ENCODE data around the gene PRKN. TPM values are rescaled to one million over a fixed set of nuclear protein-coding genes. Genes with fewer than 3 reads are reported as not detected.

The PRKN gene
- total RNA-seq, 2 donors from 2014 or later = 8.3 to 8.4 TPM

DNA sequence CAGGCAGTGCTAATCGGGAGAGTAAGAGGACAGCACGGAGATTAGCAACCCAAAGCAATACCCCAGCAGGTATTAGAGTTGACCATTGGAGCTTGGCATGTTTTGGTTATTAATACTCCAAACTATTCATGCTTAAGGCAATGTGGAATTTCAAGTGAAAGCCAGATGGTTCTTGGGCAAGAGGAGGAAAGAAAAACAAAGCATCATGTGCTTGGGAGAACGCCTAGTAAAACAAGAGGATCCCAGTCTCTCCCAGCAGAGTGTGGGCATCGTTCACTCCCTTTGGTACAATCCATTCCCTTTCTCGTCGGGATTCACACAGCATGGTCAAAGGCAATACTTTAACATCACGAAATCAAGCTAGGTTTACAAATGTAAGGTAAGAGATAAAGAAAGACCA, 349.8 kb downstream of the PRKN start:
- no peak overlapping the region for H3K4me3 Mint-ChIP-seq
- no peaks in the 10 kb centered on the region for H3K4me1 Mint-ChIP-seq
- no peak for ATAC-seq
- no peaks in the 10 kb centered on the region for H3K27me3 Mint-ChIP-seq
- H3K27ac Mint-ChIP-seq = no peak overlapping the region
- no peaks in the 10 kb centered on the region for H3K9me3 ChIP-seq (ENCODE audit: control insufficient read depth, low read length, poor library complexity, severe bottlenecking)
- DNase-seq = no peak
- H3K36me3 Mint-ChIP-seq (ENCODE audit: low read depth) = no peaks in the 10 kb centered on the region

DNA sequence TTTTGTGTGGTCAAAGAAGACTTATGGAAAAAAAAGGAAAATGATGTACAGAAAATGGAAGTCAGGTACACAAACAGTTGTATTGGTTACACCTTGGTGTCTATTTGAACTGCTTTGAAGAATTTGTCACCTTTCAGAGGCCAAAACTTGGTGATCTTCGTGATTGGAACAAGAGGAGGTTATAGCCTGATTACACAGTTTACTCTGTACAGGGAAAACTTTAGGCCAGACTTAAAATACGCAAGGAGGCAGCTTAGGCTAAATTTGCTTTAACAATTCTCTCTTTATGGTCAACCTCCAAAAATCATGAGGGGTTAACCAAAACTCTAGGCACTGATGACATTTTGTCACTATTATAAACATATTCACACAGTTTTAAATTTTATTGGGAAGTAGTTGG, 353.7 kb downstream of the PRKN start:
- ATAC-seq (no peak), DNase-seq (no peak)
- H3K4me3 Mint-ChIP-seq = no peak overlapping the region
- no peaks in the 10 kb centered on the region for H3K9me3 ChIP-seq (ENCODE audit: control insufficient read depth, low read length, poor library complexity, severe bottlenecking)
- no peak overlapping the region for H3K27ac Mint-ChIP-seq
- no peaks in the 10 kb centered on the region for H3K4me1 Mint-ChIP-seq
- no peaks in the 10 kb centered on the region for H3K27me3 Mint-ChIP-seq
- no peaks in the 10 kb centered on the region for H3K36me3 Mint-ChIP-seq (ENCODE audit: low read depth)

DNA sequence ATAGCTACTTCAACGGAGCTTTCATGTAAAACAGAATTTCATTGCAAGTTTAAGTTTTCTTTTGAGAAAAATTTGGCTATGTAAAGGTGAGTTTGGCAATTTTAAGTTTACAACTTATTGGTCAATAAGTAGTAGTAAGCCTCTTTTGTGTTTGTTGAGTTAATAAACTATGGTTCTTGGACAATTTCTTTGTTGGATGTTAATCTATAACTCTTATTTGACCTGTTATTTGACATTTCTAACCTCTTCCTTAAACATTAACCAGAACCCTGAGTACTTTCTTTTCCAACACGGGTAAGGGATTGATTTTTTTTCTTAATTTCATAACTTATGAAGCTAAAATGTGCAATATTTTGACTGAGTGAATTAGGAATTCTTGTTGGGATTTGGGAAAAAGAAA, 354.4 kb downstream of the PRKN start:
- no peak for ATAC-seq
- Mint-ChIP-seq H3K4me3 (no peak overlapping the region), H3K27ac (no peak overlapping the region), H3K4me1 (no peaks in the 10 kb centered on the region), H3K36me3 (ENCODE audit: low read depth) (no peaks in the 10 kb centered on the region), H3K27me3 (no peaks in the 10 kb centered on the region)
- no peaks in the 10 kb centered on the region for H3K9me3 ChIP-seq (ENCODE audit: control insufficient read depth, low read length, poor library complexity, severe bottlenecking)
- no peak for DNase-seq

DNA sequence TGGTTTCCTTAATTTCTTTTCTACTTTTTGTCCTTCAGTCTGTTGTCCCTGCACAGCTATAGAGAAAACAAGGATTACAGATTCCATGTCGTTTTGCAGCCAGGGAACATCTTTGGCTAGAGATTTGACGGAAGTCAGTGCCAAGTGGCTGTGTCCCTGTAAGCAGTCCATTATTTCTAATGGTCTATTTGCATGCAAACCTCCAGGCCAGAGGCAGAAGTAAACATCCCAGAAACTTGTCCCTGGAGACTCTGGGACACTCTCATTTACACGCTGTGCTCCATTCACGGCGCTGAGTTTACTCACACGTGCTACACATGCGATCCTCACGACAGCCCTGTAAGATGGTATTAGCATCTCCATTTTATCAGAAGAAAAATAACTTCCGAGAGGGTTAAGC, 355.5 kb downstream of the PRKN start:
- Mint-ChIP-seq H3K27ac (no peak overlapping the region), H3K4me3 (no peak overlapping the region), H3K36me3 (ENCODE audit: low read depth) (no peaks in the 10 kb centered on the region), H3K4me1 (no peaks in the 10 kb centered on the region), H3K27me3 (no peaks in the 10 kb centered on the region)
- H3K9me3 ChIP-seq (ENCODE audit: control insufficient read depth, low read length, poor library complexity, severe bottlenecking) = no peaks in the 10 kb centered on the region
- no peak for DNase-seq
- no peak for ATAC-seq

DNA sequence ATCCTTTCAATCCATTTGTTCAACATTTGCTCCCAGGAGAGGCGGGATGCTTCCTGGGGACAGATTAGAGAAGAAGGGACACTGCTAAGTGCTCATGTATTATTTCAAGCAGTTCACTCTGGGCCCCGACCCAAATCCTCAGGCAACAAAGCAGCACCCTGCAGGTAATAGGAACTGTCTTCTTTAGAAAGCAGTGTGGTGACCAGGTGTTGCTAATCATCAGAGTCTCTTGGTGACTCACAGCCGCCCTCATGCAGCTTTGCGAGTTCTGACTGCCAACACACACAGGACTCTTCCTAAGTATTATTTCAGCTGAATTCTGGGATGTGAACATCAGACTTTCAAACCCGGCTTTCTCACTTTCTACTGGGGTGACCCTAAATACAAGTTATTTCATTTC, 356.4 kb downstream of the PRKN start:
- Mint-ChIP-seq H3K4me1 (no peaks in the 10 kb centered on the region), H3K27ac (no peak overlapping the region)
- ATAC-seq = no peak

DNA sequence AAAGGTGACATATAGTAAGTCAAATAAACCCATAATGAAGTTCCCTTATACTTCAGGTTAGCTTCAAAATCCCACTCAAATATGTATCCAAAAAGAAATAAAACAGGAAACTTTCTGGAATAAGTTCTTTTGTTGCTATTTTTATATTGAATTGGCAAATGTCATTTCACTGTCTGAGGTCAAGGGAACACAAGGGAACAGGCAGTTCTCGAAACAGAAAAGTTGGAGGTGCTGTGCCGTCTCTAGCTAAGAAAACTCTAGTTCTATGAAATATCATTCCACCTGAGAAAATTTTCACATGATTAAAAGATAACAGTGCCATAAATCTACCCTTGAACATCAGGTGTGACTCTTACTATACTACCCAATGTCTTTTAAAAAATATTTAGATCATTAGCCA, 358.5 kb downstream of the PRKN start:
- DNase-seq = no peak
- no peaks in the 10 kb centered on the region for H3K9me3 ChIP-seq (ENCODE audit: control insufficient read depth, low read length, poor library complexity, severe bottlenecking)
- Mint-ChIP-seq H3K4me3 (no peak overlapping the region), H3K27ac (no peak overlapping the region), H3K36me3 (ENCODE audit: low read depth) (no peaks in the 10 kb centered on the region), H3K27me3 (no peaks in the 10 kb centered on the region), H3K4me1 (no peaks in the 10 kb centered on the region)
- ATAC-seq = no peak

More for the DNA sequence above, 356.4 kb downstream of the PRKN start:
- H3K27me3 Mint-ChIP-seq = no peaks in the 10 kb centered on the region
- H3K9me3 ChIP-seq (ENCODE audit: control insufficient read depth, low read length, poor library complexity, severe bottlenecking) = no peaks in the 10 kb centered on the region
- H3K36me3 Mint-ChIP-seq (ENCODE audit: low read depth) = no peaks in the 10 kb centered on the region
- DNase-seq = no peak
- no peak overlapping the region for H3K4me3 Mint-ChIP-seq

DNA sequence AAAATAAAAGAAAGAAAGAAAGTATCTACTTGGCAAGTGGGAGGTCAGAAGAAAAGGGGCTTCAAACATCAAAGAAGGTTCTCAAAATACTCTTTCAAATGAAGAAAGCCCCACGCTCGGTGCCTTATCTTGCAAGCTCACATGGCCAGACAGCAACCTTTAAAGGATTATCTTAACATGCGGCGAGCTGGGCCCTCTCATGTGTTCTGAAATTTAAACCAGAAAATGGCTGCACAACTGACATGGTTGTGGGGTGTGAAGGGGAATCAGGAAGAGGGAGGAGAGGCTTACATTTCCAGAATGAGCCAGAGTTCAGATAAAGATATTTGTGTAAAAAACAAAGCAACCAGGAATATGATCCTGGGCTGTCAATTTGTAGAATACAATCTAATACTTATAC, 363.1 kb downstream of the PRKN start:
- Mint-ChIP-seq H3K36me3 (ENCODE audit: low read depth) (no peaks in the 10 kb centered on the region), H3K4me3 (no peak overlapping the region), H3K27me3 (no peaks in the 10 kb centered on the region), H3K27ac (no peak overlapping the region), H3K4me1 (no peaks in the 10 kb centered on the region)
- DNase-seq (no peak), ATAC-seq (no peak)
- H3K9me3 ChIP-seq (ENCODE audit: control insufficient read depth, low read length, poor library complexity, severe bottlenecking) = no peaks in the 10 kb centered on the region

DNA sequence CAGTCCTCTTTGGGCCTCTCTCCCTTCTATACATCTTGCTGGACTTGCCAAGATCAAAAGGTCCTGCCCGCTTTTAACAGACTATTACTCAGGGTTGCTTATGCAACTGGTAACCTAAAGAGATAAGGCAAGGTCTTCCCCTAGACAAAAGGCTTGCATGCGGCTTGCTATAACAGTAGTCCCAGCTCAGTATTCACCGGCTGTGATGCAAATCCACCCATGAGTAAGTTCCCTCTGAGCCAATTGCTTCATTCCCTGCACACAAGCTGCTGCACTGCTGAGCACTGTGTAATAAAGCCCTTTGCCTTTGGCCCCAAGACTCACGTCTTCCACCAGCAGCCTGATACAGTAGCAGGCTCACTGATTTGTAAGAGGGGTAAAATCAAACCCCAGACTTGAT, 363.8 kb downstream of the PRKN start:
- no peak overlapping the region for H3K4me3 Mint-ChIP-seq
- no peaks in the 10 kb centered on the region for H3K9me3 ChIP-seq (ENCODE audit: control insufficient read depth, low read length, poor library complexity, severe bottlenecking)
- H3K27me3 Mint-ChIP-seq = no peaks in the 10 kb centered on the region
- H3K36me3 Mint-ChIP-seq (ENCODE audit: low read depth) = no peaks in the 10 kb centered on the region
- ATAC-seq (no peak), DNase-seq (no peak)
- H3K27ac Mint-ChIP-seq = no peak overlapping the region
- no peaks in the 10 kb centered on the region for H3K4me1 Mint-ChIP-seq

DNA sequence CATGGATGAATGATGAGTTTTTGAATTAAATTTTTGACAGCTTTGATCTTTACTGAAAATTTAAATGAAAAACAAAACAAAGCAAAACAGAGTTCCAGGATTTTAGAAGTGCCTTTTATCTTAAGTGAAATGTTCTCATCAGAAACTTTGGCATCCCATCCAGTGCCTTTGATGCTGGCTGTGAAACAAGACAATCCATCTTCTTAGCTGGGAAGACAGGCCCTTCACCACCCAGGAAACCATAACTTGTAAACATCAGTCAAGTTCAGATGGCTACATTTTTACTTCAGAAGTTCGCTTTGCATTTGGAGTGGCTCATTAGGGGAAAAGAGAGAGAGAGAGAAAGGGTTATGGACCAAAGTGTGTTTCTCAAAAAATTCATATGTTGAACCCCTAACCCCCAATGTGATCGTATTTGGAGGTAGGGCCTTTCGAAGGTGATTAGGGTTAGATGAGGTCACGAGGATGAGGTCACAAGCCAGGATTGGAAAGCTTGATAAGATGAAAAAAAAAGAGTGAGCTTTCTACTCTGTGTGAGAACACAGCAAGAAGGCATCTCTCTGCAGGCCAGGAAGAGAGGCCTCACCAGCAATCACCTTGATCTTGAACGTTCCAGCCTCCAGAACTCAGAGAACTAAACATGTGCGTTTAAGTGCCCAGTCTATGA, 366.5 kb downstream of the PRKN start:
- ATAC-seq = no peak
- Mint-ChIP-seq H3K36me3 (ENCODE audit: low read depth) (no peaks in the 10 kb centered on the region), H3K4me1 (no peaks in the 10 kb centered on the region), H3K4me3 (no peak overlapping the region), H3K27me3 (no peaks in the 10 kb centered on the region), H3K27ac (no peak overlapping the region)
- DNase-seq = no peak
- no peaks in the 10 kb centered on the region for H3K9me3 ChIP-seq (ENCODE audit: control insufficient read depth, low read length, poor library complexity, severe bottlenecking)

DNA sequence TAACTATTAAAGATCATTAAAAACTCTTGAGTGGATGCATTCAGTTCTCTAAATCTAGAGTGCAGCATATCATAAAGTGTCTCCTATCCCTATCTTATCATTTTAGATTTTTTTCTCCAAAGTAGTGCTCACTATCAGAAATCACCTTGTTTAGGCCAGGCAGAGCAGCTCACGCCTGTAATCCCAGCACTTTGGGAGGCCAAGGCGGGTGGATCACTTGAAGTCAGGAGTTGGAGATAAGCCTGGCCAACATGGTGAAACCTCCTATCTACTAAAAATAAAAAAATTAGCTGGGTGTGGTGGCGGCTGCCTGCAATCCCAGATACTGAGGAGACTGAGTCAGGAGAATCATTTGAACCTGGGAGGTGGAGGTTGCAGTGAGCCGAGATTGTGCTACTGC, 368.9 kb downstream of the PRKN start:
- H3K27ac Mint-ChIP-seq = no peak overlapping the region
- DNase-seq = no peak

DNA sequence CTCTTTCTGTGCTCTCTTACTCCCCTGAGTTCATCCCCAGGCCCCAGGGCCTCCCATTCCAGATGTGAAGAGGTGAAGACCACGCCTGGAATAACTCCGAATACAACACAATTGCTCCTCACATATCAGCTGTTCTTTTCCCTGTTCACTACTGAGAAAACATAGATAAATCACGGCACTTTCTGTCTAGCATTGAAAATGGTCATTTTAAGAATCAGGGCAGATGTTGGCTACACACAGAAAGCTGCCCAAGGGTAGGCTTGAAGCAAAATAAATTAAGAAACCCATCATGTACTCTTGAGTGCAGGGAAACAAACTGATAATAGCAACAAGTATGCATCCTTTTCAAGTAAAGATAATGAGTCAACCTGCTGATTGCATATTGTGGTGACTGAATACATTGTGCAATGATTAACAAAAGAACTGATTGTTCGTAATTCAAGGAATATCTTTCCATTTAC, 382.5 kb downstream of the PRKN start:
- Mint-ChIP-seq H3K4me1 (no peaks in the 10 kb centered on the region), H3K27ac (no peak overlapping the region), H3K4me3 (no peak overlapping the region), H3K27me3 (no peaks in the 10 kb centered on the region), H3K36me3 (ENCODE audit: low read depth) (no peaks in the 10 kb centered on the region)
- no peak for DNase-seq
- no peaks in the 10 kb centered on the region for H3K9me3 ChIP-seq (ENCODE audit: control insufficient read depth, low read length, poor library complexity, severe bottlenecking)
- ATAC-seq = no peak

More for the DNA sequence above, 368.9 kb downstream of the PRKN start:
- no peaks in the 10 kb centered on the region for H3K9me3 ChIP-seq (ENCODE audit: control insufficient read depth, low read length, poor library complexity, severe bottlenecking)
- no peak overlapping the region for H3K4me3 Mint-ChIP-seq
- H3K4me1 Mint-ChIP-seq = no peaks in the 10 kb centered on the region
- no peak for ATAC-seq
- H3K27me3 Mint-ChIP-seq = no peaks in the 10 kb centered on the region
- H3K36me3 Mint-ChIP-seq (ENCODE audit: low read depth) = no peaks in the 10 kb centered on the region

DNA sequence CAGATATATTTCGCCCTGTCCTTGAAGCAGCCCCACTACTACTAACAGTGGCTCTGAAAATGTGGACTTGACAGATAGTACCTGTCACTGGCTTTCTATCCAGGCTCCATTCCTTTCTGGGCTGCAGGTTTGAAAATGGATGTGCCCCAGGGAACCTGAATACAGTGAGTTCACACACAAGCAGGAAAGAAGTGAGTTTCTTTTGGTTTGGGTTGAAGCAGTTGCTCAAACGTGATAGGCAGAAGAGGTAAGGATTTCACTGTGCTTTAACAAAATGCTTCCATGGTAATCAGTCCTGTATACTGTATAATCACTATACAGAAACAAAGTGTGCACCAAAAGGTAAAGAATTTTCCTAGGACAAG, 382.9 kb downstream of the PRKN start:
- no peaks in the 10 kb centered on the region for H3K9me3 ChIP-seq (ENCODE audit: control insufficient read depth, low read length, poor library complexity, severe bottlenecking)
- H3K4me3 Mint-ChIP-seq = no peak overlapping the region
- H3K4me1 Mint-ChIP-seq = no peaks in the 10 kb centered on the region
- DNase-seq (no peak), ATAC-seq (no peak)
- H3K36me3 Mint-ChIP-seq (ENCODE audit: low read depth) = no peaks in the 10 kb centered on the region
- no peaks in the 10 kb centered on the region for H3K27me3 Mint-ChIP-seq
- H3K27ac Mint-ChIP-seq = no peak overlapping the region

DNA sequence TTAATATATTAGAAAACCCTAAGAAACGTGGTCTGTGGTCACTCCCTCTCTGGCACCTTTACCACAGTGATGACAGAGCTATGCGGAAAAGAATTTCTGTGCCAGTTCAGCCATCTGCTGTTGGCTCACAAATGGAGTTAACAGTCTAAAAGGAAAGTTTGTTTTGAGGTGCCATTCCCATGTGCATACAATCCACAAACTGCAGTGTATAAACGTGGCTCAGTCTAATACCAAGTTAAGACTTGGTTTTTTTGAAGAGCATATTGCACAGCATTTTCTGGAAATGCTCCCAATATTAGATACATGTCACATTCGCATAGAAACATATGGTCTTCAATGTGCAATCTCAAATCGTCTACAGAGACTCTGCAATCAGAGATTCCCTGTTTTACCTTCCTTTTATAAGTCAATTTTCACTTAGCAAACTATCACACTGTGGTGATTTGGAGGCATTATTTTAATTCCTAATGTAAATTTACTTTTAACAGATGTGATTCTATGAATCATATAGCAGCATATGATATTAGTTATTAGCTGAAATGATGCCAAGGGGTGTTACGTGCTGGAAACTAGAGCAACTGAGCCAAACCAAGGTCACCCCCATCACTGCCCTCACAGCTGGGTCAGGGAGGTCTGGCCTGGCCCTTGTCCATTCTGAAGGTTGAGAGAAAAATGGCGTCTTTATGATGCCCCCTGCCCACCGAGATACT, 383.5 kb downstream of the PRKN start:
- no peaks in the 10 kb centered on the region for H3K36me3 Mint-ChIP-seq (ENCODE audit: low read depth)
- no peaks in the 10 kb centered on the region for H3K9me3 ChIP-seq (ENCODE audit: control insufficient read depth, low read length, poor library complexity, severe bottlenecking)
- no peak overlapping the region for H3K27ac Mint-ChIP-seq
- no peak overlapping the region for H3K4me3 Mint-ChIP-seq
- DNase-seq (no peak), ATAC-seq (no peak)
- no peaks in the 10 kb centered on the region for H3K4me1 Mint-ChIP-seq
- no peaks in the 10 kb centered on the region for H3K27me3 Mint-ChIP-seq

All from T-helper 17 cell (primary cell).